Activated T-cell treated with anti-CD3 and anti-CD28 coated beads, Interleukin-2, amount 50 U/mL, for 4 hours (primary cell): ENCODE results near the gene WFDC1. TPM values are rescaled to one million over a fixed set of nuclear protein-coding genes. Genes with fewer than 3 reads are reported as not detected.
"Not testable (repeated sequence)": the region's sequence is repeated elsewhere in the genome, so short reads cannot be mapped to it uniquely, and the experiment has no call there.

ENCODE experiments used
- ATAC-seq, 2 donors: fragments of 200-7000 bp; cut with Tn5 transposase; one replicate each; pipeline ENCODE4 v1.10.0; 2021
- DNase-seq: peaks from one replicate; pipeline ENCODE4 v3.0.0-alpha.2; 2020
- H3K27me3 Mint-ChIP-seq: one replicate; pipeline ENCODE4 v1.8.0; 2021; ENCODE audit warnings: low read depth, mixed read lengths
- H3K36me3 Mint-ChIP-seq: one replicate; pipeline ENCODE4 v1.8.0; 2022; ENCODE audit warnings: mixed read lengths; ENCODE audit not compliant: insufficient read depth
- H3K4me1 Mint-ChIP-seq: one replicate; pipeline ENCODE4 v1.8.0; 2021; ENCODE audit warnings: low read depth, mixed read lengths
- H3K4me3 Mint-ChIP-seq: one replicate; pipeline ENCODE4 v1.8.0; 2021; ENCODE audit warnings: mild to moderate bottlenecking, moderate library complexity, mixed read lengths
- H3K9me3 Mint-ChIP-seq: one replicate; pipeline ENCODE4 v1.8.0; 2021; ENCODE audit warnings: mixed read lengths
- total RNA-seq, 3 donors: library from RNA; stranded (reverse); gene quantifications; one replicate each; pipeline ENCODE4 v1.2.1, GENCODE V29; 2021

Gene WFDC1
- total RNA-seq, 3 donors from 2014 or later: not detected

DNA sequence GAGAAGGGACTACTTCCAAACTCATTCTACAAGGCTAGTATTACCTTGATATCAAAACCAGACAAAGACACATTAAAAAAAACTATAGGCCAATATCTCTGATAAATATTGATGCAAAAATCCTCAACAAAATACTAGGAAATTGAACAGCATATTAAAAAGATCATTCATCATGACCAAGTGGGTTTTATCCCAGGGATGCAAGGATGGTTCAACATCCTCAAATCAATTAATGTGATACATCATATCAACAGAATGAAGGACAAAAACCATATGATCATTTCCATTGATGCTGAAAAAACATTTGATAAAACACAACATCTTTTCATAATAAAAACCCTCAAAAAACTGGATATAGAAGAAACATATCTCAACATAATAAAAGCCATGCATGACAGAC lies 42.6 kb downstream of the WFDC1 start:
- not testable (repeated sequence) for ATAC-seq
- H3K9me3 Mint-ChIP-seq: peaks cover 22% of the 10 kb centered on the region

DNA sequence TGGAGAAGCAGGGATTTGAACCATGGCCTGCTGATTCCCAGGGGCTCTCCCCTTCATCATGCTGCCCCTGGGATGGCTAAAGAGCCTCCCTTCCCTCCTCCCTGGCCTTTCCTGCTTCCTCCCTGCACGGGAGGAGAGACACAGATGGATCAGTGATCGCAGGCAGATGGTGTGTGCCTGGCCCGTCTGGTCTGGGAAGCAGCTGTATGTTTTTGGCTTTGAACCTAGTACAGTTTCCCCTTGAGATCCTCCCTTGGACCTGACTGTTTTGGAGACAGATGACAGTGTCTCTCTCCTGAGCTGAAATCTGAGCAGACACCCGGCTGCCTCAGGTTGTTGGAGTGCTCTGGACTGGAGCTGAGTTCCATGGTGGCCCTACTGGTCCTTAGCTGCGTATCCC lies 44.6 kb downstream of the WFDC1 start:
- Mint-ChIP-seq H3K9me3 (peaks cover 22% of the 10 kb centered on the region), H3K4me3 (no peak overlapping the region), H3K27me3 (peaks cover 2% of the 10 kb centered on the region), H3K4me1 (no peaks in the 10 kb centered on the region), H3K36me3 (no peaks in the 10 kb centered on the region)
- DNase-seq: no peak
- ATAC-seq: no peak

More for the DNA sequence above, 42.6 kb downstream of the WFDC1 start:
- not testable (repeated sequence) for H3K4me3 Mint-ChIP-seq, DNase-seq, H3K36me3 Mint-ChIP-seq, H3K27me3 Mint-ChIP-seq, H3K4me1 Mint-ChIP-seq

DNA sequence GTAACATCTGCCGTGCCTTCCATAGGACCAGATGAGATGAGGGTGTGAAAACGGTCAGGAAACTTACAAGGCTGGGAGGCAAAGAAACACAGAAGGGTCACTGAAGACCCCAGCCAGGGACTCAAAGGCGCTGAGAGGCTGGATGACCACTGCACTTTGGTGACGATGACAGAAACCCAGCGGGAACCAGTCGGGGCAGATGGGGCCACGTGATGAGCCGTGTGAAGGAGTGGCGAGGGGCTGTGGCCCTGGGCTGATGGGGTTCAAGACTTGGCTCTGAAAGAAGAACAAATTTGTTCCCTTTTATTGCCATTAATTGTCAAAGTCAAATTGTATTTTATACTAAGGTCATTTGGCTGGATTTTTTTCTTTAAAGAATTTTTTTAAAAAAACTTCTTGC lies 45.1 kb downstream of the WFDC1 start:
- no peak for ATAC-seq
- peaks cover 22% of the 10 kb centered on the region for H3K9me3 Mint-ChIP-seq
- H3K4me3 Mint-ChIP-seq: no peak overlapping the region
- H3K36me3 Mint-ChIP-seq: no peaks in the 10 kb centered on the region
- no peaks in the 10 kb centered on the region for H3K4me1 Mint-ChIP-seq
- DNase-seq: no peak
- peaks cover 2% of the 10 kb centered on the region for H3K27me3 Mint-ChIP-seq

DNA sequence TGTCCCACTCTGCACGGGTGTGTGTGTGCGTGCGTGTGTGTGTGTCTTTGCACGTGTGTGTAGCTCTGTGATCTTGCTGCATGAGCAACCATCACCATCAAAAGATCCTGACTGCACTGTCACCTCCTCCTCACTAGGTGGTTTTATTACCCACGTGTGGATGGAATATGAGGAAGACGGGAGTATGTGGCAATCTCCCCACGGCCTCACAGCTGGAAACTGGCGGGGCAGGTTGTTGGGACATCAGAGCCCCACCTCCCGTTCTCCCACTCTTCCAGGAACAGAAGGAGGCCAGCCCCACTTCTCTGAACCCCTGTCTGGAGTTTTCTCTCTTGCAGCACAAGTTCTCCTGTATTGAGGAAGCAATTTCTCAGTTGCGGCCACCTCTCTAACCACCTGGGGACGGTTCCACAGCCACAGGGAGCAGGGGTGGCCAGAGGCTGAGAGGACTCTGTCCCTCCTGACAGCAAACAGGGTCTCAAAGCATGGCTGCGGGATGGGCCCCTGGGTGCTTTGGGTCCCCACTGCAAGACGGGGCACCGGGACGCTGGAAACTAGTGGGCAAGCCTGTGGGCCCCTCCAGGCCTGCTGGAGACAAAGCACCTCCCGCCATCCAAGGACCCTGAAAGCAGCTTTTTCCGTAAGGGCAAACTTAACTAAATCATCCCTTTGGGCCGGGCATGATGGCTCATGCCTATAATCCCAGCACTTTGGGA lies 45.8 kb downstream of the WFDC1 start:
- ATAC-seq: no peak
- no peaks in the 10 kb centered on the region for H3K4me1 Mint-ChIP-seq
- no peaks in the 10 kb centered on the region for H3K36me3 Mint-ChIP-seq
- H3K4me3 Mint-ChIP-seq: no peak overlapping the region
- no peak for DNase-seq
- H3K27me3 Mint-ChIP-seq: peaks cover 2% of the 10 kb centered on the region
- peaks cover 14% of the 10 kb centered on the region for H3K9me3 Mint-ChIP-seq

DNA sequence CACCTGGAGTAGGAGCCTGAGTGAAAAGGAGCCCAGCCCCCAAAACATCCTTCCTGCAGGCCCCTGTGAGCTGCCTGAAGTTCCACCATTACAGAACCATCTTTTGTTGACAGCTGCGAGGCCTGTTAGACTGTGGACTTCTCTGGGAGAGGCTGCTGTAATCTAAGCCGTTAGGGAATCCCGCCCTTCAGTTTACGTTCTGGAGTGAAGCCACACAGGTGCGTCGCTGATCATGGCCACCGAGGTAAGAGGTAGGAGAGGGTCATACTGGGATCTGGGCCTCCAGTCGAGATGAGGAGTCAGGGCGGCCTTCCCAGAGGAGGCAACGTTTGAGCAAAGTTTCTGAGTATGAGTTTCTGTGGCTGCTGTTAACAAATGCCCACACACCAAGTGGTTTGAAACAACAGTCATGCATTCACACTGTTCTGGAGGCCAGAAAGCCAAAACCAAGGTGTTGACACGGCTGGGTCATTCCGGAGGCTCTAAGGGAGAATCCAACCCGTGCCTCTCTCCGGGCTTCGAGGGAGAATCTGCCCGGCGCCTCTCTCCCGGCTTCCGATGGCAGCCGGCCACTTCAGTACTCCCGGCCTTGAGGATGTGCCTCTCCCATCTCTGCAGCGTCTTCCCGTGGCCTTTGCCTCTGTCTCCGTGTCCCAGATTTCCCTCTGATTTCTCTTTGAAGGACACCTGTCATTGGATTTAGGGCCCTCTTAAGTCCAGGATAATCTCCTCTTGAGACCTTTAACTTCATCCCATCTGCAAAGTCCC lies 47.0 kb downstream of the WFDC1 start:
- Mint-ChIP-seq H3K4me1 (no peaks in the 10 kb centered on the region), H3K36me3 (no peaks in the 10 kb centered on the region), H3K9me3 (peaks cover 8% of the 10 kb centered on the region), H3K4me3 (no peak overlapping the region), H3K27me3 (peaks cover 2% of the 10 kb centered on the region)
- no peak for DNase-seq
- ATAC-seq: no peak

DNA sequence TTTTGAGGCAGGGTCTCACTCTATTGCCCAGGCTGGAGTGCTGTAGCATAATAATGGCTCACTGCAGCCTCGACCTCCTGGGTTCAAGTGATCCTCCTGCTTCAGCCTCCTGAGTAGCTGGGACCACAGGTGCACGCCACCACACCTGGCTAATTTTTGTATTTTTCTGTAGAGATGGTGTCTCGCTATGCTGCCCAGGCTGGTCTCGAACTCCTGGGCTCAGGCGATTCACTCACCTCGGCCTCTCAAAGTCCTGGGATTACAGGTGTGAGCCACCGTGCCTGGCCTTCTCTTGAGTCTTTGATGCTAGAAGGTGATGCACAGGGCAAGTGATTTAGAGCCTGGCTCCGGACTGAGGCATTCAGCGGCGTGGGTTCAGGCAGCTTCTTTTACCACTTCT lies 49.1 kb downstream of the WFDC1 start:
- H3K36me3 Mint-ChIP-seq, H3K4me3 Mint-ChIP-seq, H3K9me3 Mint-ChIP-seq, H3K4me1 Mint-ChIP-seq, DNase-seq, ATAC-seq, H3K27me3 Mint-ChIP-seq: not testable (repeated sequence)

DNA sequence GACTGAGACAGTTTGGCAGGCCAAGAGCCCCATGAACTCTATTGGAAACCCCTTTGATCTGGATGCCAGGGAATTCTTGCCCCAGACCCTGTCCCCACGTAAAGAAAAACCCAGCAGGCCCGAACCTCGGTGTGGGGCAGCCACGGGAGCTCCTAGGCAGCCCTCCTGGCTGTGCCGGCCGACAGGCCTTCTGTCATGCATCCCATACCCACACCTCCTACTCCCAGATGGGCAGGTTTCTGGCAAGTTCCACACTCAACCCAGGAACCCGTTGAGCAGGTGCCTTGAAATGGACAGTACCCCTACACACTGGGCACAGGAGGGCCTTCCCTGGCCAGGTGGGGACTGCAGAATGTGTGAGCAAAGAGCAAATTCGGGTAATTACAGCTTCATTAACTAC lies 50.1 kb downstream of the WFDC1 start:
- peaks cover 4% of the 10 kb centered on the region for H3K27me3 Mint-ChIP-seq
- H3K9me3 Mint-ChIP-seq: no peaks in the 10 kb centered on the region
- no peaks in the 10 kb centered on the region for H3K36me3 Mint-ChIP-seq
- DNase-seq: no peak
- ATAC-seq: no peak
- no peak overlapping the region for H3K4me3 Mint-ChIP-seq
- H3K4me1 Mint-ChIP-seq: no peaks in the 10 kb centered on the region

DNA sequence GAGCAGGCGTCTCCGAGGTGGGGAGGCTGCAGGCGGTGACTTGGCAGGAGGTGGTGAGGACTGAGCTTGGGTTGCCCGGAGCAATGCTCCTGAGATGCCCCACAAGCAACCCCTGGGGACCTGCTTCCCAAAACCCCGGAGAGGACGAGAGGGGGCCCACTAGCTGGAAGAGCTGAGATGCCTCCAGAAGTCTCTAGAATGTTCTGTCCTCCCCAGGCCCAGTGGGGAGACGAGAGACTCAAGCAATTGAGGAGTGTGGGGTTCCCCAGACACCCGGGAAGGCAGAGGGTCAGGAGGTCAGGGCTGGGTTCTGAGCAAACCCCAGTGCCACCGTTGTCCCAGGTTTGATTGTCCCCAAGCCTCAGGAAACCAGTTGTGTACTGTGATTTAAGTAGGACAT lies 52.5 kb downstream of the WFDC1 start:
- Mint-ChIP-seq H3K9me3 (no peaks in the 10 kb centered on the region), H3K4me3 (no peak overlapping the region), H3K27me3 (peaks cover 5% of the 10 kb centered on the region), H3K36me3 (no peaks in the 10 kb centered on the region), H3K4me1 (no peaks in the 10 kb centered on the region)
- ATAC-seq: no peak
- no peak for DNase-seq

DNA sequence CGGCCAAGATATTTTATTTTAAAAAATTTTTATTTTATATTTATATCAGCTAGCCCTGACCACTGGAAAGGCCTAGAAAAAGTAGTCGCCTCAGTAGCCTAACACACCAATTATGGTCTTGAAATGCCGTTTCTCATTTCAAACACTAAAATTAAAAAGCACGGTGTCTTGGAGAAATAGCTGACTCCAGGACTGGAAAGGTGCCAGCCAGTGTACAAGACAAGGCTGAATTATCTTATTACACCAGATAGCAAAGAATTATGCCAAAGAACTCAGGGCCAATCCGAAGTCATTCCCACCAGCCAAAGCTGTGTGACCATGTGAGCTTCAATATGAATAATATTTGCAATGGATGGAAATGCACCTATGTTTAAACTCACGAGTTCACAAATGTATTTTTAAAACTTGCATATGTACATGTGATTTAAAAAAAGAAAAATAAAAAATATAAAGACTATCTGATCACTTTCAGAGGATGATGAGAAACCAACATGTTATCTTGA lies 53.8 kb downstream of the WFDC1 start:
- ATAC-seq (no peak), DNase-seq (no peak)
- Mint-ChIP-seq H3K36me3 (no peaks in the 10 kb centered on the region), H3K27me3 (peaks cover 8% of the 10 kb centered on the region), H3K9me3 (no peaks in the 10 kb centered on the region), H3K4me1 (no peaks in the 10 kb centered on the region), H3K4me3 (no peak overlapping the region)

DNA sequence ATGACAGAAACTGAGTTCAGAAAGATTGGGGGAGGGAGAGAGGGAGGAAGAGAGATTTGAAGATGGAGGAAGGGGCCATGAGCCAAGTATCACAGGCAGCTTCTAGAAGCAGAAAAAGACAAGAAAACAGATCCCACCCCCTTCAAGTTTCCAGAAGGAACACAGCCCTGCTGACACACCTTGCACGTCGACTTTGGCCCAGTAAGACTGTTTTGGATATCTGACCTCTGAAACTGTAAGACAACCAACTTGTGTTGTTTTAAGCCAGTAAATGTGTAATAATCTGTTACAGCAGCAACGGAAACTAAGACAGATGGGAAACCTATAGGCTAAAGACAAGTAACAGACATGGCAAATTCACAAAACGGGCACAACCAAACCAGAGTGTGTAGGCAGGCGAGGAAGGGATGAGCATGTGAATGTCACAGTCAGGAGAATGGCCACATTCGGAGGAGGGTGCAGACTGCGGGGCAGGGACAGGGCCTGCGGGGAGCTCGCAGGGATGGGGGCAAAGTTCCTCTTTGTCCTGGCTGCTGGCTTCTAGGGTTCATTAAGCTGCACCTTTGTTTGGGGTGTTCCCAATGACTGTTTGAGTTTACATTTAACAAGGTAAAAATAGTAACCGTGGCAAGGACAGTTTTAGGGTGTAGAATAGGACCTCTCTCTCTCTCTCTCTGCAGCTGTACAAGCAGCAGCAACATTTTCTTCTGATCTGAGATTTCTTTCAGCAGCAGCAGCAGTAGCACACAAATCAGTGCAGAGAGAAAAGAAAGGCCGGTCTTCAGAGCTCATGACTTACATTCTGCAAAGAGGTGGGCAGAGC lies 55.4 kb downstream of the WFDC1 start:
- peaks cover 6% of the 10 kb centered on the region for H3K27me3 Mint-ChIP-seq
- no peaks in the 10 kb centered on the region for H3K9me3 Mint-ChIP-seq
- H3K36me3 Mint-ChIP-seq: no peaks in the 10 kb centered on the region
- H3K4me1 Mint-ChIP-seq: no peaks in the 10 kb centered on the region
- DNase-seq (no peak), ATAC-seq (no peak)
- H3K4me3 Mint-ChIP-seq: no peak overlapping the region

DNA sequence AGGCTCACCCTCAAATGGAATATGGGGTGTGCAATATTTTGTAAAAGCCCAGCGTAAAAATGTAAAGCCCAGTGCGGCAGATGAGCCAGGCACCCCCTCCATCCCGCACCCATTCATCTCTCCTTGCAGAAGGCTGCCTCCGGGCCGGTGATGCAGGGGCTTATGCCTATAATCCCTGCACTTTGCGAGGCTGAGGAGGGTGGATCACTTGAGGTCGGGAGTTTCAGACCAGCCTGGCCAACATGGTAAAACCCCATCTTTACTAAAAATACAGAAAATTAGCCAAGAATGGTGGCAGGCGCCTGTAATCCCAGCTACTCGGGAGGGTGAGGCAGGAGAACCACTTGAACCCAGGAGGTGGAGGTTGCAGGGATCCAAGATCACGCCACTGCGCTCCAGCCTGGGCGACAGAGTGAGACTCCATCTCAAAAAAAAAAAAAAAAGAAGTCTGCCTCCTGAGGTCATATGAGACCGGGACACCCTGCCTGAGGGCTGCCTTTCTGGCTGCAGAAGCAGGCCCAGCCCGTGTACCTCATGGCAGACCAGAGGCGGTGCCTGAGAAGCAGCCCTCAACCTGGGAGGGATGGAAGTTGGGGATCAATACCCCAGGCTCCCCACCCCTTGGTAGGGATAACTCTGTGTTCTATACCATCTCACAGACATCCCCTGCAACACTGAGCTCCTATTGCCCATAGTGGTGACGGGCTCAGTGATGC lies 56.2 kb downstream of the WFDC1 start:
- H3K27me3 Mint-ChIP-seq: peaks cover 6% of the 10 kb centered on the region
- H3K4me3 Mint-ChIP-seq: no peak overlapping the region
- H3K9me3 Mint-ChIP-seq: no peaks in the 10 kb centered on the region
- H3K36me3 Mint-ChIP-seq: no peaks in the 10 kb centered on the region
- no peaks in the 10 kb centered on the region for H3K4me1 Mint-ChIP-seq
- ATAC-seq (no peak), DNase-seq (no peak)

DNA sequence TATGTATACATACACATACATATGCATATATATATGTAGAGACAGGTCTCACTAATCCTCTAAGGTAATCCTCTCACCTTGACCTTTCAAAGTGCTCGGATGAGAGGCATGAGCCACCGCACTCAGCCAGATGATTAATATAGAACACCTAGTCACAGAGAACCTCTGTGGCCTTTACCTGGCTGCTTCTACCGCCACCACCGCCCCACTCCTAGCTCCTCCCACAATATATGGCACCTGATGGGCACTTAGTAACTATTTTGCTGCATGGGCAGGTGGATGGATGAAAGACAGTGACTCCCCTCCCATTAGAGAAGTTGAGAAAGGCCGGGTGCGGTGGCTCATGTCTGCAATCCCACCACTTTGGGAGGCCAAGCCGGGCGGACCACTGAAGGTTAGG lies 57.0 kb downstream of the WFDC1 start:
- H3K9me3 Mint-ChIP-seq: no peaks in the 10 kb centered on the region
- no peak overlapping the region for H3K4me3 Mint-ChIP-seq

DNA sequence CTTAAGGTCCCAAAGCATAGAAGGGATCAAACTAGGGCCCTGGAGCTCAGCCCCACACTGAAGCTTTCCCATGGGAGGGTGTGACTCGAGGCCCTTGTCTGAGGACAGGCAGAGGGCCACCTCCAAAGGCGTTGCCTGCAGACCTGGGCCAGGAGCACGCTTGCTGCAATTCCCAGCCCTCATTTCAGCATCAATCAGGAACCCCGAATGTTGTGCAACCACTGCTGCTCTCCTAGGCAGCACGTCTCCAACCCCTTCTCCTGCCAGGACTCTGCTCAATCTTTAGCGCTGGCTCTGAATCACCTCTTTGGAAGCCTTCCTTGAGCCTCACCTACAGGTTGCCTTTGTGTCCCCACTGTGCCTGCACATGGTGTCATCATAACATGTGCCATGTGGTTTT lies 59.6 kb downstream of the WFDC1 start:
- H3K27me3 Mint-ChIP-seq: peaks cover 9% of the 10 kb centered on the region

More for the DNA sequence above, 57.0 kb downstream of the WFDC1 start:
- ATAC-seq: no peak
- Mint-ChIP-seq H3K4me1 (no peaks in the 10 kb centered on the region), H3K27me3 (peaks cover 7% of the 10 kb centered on the region), H3K36me3 (no peaks in the 10 kb centered on the region)
- no peak for DNase-seq

DNA sequence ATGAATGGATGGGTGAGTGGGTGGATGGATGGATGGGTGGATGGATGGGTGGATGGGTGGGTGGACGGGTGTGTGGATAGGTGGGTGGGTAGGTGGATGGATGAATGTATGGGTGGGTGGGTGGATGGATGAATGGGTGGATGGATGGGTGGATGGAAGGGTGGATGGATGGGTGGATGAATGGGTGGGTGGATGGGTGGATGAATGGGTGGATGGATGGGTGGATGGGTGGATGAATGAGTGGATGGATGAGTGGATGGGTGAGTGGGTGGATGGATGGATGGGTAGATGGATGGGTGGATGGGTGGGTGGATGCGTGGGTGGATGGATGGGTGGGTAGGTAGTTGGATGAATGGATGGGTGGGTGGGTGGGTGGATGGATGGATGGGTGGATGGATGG lies 60.5 kb downstream of the WFDC1 start:
- peaks cover 9% of the 10 kb centered on the region for H3K27me3 Mint-ChIP-seq
- no peak for ATAC-seq

More for the DNA sequence above, 59.6 kb downstream of the WFDC1 start:
- H3K4me3 Mint-ChIP-seq: no peak overlapping the region
- H3K4me1 Mint-ChIP-seq: peaks cover 4% of the 10 kb centered on the region
- DNase-seq (no peak), ATAC-seq (no peak)
- H3K36me3 Mint-ChIP-seq: no peaks in the 10 kb centered on the region
- no peaks in the 10 kb centered on the region for H3K9me3 Mint-ChIP-seq

More for the DNA sequence above, 60.5 kb downstream of the WFDC1 start:
- no peak for DNase-seq
- H3K36me3 Mint-ChIP-seq: no peaks in the 10 kb centered on the region
- H3K9me3 Mint-ChIP-seq: no peaks in the 10 kb centered on the region
- H3K4me3 Mint-ChIP-seq: no peak overlapping the region
- H3K4me1 Mint-ChIP-seq: peaks cover 11% of the 10 kb centered on the region
